ENCODE results near the gene POGLUT2. TPM values are rescaled to one million over a fixed set of nuclear protein-coding genes. Genes with fewer than 3 reads are reported as not detected.

POGLUT2 gene
- total RNA-seq, 4 donors from 2014 or later: 0.75 to 3.5 (median 2.0) TPM; not detected in 1

GRCh38 chr13:102793611-102794355 is 5.0 kb downstream of the POGLUT2 start:
- peaks cover 0 to 12% (median 0%) of the 10 kb centered on the region in 4 donors for H3K36me3 ChIP-seq
- H3K4me1 ChIP-seq: peaks cover 0 to 11% (median 0%) of the 10 kb centered on the region in 4 donors
- TF ChIP-seq CTCF (IDR thresholded peaks at IDR 0.05) (no peak), EP300 (IDR thresholded peaks at IDR 0.05; ENCODE audit: low read depth) (no peak), POLR2A (IDR thresholded peaks at IDR 0.05) (no peak), POLR2AphosphoS5 (IDR thresholded peaks at IDR 0.05) (no peak)
- no peak overlapping the region for H3K27ac ChIP-seq
- H3K4me3 ChIP-seq: no peak overlapping the region
- H3K27me3 ChIP-seq: no peaks in the 10 kb centered on the region
- 91 to 100% methylated on average over 2 to 9 of the region's 9 CpGs for WGBS, 2 donors (ENCODE audit: low coverage in 1 of 2)
- no peaks in the 10 kb centered on the region for H3K9me3 ChIP-seq
- intact Hi-C loops (cut with DNase I; ENCODE audit: low total_unique reads): no loop called here
- in situ Hi-C loops (cut with MboI; ENCODE audit: low pct_ligation_motif_present in 1 of 4, low pct_unique_long_range_greater_than_20kb in 1 of 4, low sequenced_read_pairs in 3 of 4): no loop called here
- no peak for DNase-seq

- Histone ChIP-seq H3K9me3 (no peaks in the 10 kb centered on the region), H3K27ac (no peak overlapping the region), H3K4me1 (peaks cover 0 to under 1% (median 0%) of the 10 kb centered on the region in 4 donors), H3K27me3 (no peaks in the 10 kb centered on the region), H3K36me3 (peaks cover 0 to 12% (median 0%) of the 10 kb centered on the region in 4 donors), H3K4me3 (no peak overlapping the region)
- intact Hi-C loops (cut with DNase I; ENCODE audit: low total_unique reads) (no loop called here), in situ Hi-C loops (cut with MboI; ENCODE audit: low pct_ligation_motif_present in 1 of 4, low pct_unique_long_range_greater_than_20kb in 1 of 4, low sequenced_read_pairs in 3 of 4) (no loop called here)
- DNase-seq: no peak
- no peak for TF ChIP-seq EP300 (IDR thresholded peaks at IDR 0.05; ENCODE audit: low read depth)
- TF ChIP-seq CTCF (IDR thresholded peaks at IDR 0.05): no peak
- TF ChIP-seq POLR2A (IDR thresholded peaks at IDR 0.05): no peak
- 71 to 88% methylated on average over 1 of the region's 1 CpG for WGBS, 2 donors (ENCODE audit: low coverage in 1 of 2)
Measured at GRCh38 chr13:102792396-102792795, 6.4 kb downstream of the POGLUT2 start.

GRCh38 chr13:102788683-102789082 is 10.1 kb downstream of the POGLUT2 start:
- no peak overlapping the region for H3K4me3 ChIP-seq
- no peaks in the 10 kb centered on the region for H3K27me3 ChIP-seq
- no peak for DNase-seq
- H3K36me3 ChIP-seq: peaks cover 0 to 12% (median 0%) of the 10 kb centered on the region in 4 donors
- TF ChIP-seq POLR2AphosphoS5 (IDR thresholded peaks at IDR 0.05) (no peak), POLR2A (IDR thresholded peaks at IDR 0.05) (no peak), EP300 (IDR thresholded peaks at IDR 0.05; ENCODE audit: low read depth) (no peak), CTCF (IDR thresholded peaks at IDR 0.05) (no peak)
- in situ Hi-C loops (cut with MboI; ENCODE audit: low pct_ligation_motif_present in 1 of 4, low pct_unique_long_range_greater_than_20kb in 1 of 4, low sequenced_read_pairs in 3 of 4) (no loop called here), intact Hi-C loops (cut with DNase I; ENCODE audit: low total_unique reads) (no loop called here)
- 96 to 98% methylated on average over 4 to 8 of the region's 8 CpGs for WGBS, 2 donors (ENCODE audit: low coverage in 1 of 2)
- H3K9me3 ChIP-seq: no peaks in the 10 kb centered on the region
- H3K27ac ChIP-seq: no peak overlapping the region
- no peaks in the 10 kb centered on the region for H3K4me1 ChIP-seq

GRCh38 chr13:102784483-102784882 is 14.3 kb downstream of the POGLUT2 start:
- TF ChIP-seq EP300 (IDR thresholded peaks at IDR 0.05; ENCODE audit: low read depth) (no peak), POLR2AphosphoS5 (IDR thresholded peaks at IDR 0.05) (no peak), CTCF (IDR thresholded peaks at IDR 0.05) (no peak), POLR2A (IDR thresholded peaks at IDR 0.05) (no peak)

More at GRCh38 chr13:102784483-102784882, 14.3 kb downstream of the POGLUT2 start:
- H3K27ac ChIP-seq: no peak overlapping the region
- 75 to 84% methylated on average over 1 to 3 of the region's 3 CpGs for WGBS, 2 donors (ENCODE audit: low coverage in 1 of 2)
- no peak overlapping the region for H3K4me3 ChIP-seq
- intact Hi-C loops (cut with DNase I; ENCODE audit: low total_unique reads): no loop called here
- no peaks in the 10 kb centered on the region for H3K9me3 ChIP-seq
- in situ Hi-C loops (cut with MboI; ENCODE audit: low pct_ligation_motif_present in 1 of 4, low pct_unique_long_range_greater_than_20kb in 1 of 4, low sequenced_read_pairs in 3 of 4): no loop called here
- H3K27me3 ChIP-seq: no peaks in the 10 kb centered on the region
- H3K36me3 ChIP-seq: no peaks in the 10 kb centered on the region
- no peaks in the 10 kb centered on the region for H3K4me1 ChIP-seq
- no peak for DNase-seq

Data from transverse colon (tissue), 4 donors.